HL-60 (cell line): ENCODE measurements around the gene SLC45A2.

Source experiments
- DNase-seq, 2 experiments: peaks; one replicate each; pipeline ENCODE4 v3.0.0-alpha.2; 2010 to 2020; ENCODE audit warnings: low read depth in 1 of 2, low spot score in 1 of 2
- H3K27ac ChIP-seq: fragments of 250-450 bp; sonication (Bioruptor Pico); replicated peaks from 2 replicates; pipeline ENCODE4 v1.5.1; 2020; ENCODE audit warnings: mild to moderate bottlenecking, moderate library complexity
- H3K27me3 ChIP-seq: fragments of 250-450 bp; sonication (Bioruptor Pico); 2 replicates; pipeline ENCODE4 v1.5.1; 2021; ENCODE audit warnings: mild to moderate bottlenecking, moderate library complexity; ENCODE audit not compliant: insufficient read depth, poor library complexity, severe bottlenecking
- H3K4me3 ChIP-seq: replicated peaks from 2 replicates; pipeline ENCODE4 v1.5.1; 2011; ENCODE audit warnings: mild to moderate bottlenecking, control low read depth, low read length; ENCODE audit not compliant: insufficient read depth
- CTCF ChIP-seq: IDR thresholded peaks from one replicate; pipeline ENCODE4 v1.5.1; 2011; ENCODE audit warnings: low read length, control low read depth, inconsistent platforms; ENCODE audit not compliant: insufficient read depth
- GABPA ChIP-seq: IDR thresholded peaks from 2 replicates; pipeline ENCODE4 v1.6.1; 2012; ENCODE audit warnings: low read depth
- POLR2AphosphoS5 ChIP-seq: IDR thresholded peaks from 2 replicates; pipeline ENCODE4 v1.6.1; 2012; ENCODE audit warnings: low read depth
- REST ChIP-seq: IDR thresholded peaks from 2 replicates; pipeline ENCODE4 v1.6.1; 2012; ENCODE audit warnings: low read depth; ENCODE audit not compliant: insufficient replicate concordance
- SPI1 ChIP-seq: IDR thresholded peaks from 2 replicates; pipeline ENCODE4 v1.6.1; 2012; ENCODE audit warnings: low read depth, mild to moderate bottlenecking, borderline replicate concordance

The SLC45A2 gene

GRCh38 chr5:33937017-33937706 is 47.3 kb downstream of the SLC45A2 start:
- Histone ChIP-seq H3K27ac (no peak overlapping the region), H3K4me3 (no peak overlapping the region), H3K27me3 (peaks cover 30% of the 10 kb centered on the region)
- no peak for DNase-seq
- TF ChIP-seq POLR2AphosphoS5, result no peak
- TF ChIP-seq SPI1, result no peak
- no peak for TF ChIP-seq REST
- TF ChIP-seq CTCF, result no peak
- no peak for TF ChIP-seq GABPA

GRCh38 chr5:33936381-33937016 is 48.0 kb downstream of the SLC45A2 start, which contains the start of gene RXFP3:
TSS of gene RXFP3 (plus strand) at chr5:33936386. CDS start at chr5:33936741, 355 bp downstream.
- no peak within 1 kb of the TSS for H3K4me3 ChIP-seq
- TF ChIP-seq GABPA, result no peak
- TF ChIP-seq SPI1, result no peak
- no peak for TF ChIP-seq POLR2AphosphoS5
- no peak for TF ChIP-seq REST
- no peak for TF ChIP-seq CTCF
- peaks cover 32% of the 10 kb centered on the region for H3K27me3 ChIP-seq
- no peak for DNase-seq
- H3K27ac ChIP-seq, result no peak within 1 kb of the TSS

- TF ChIP-seq REST, result peak; percentile 96
- no peak for TF ChIP-seq POLR2AphosphoS5
- no peak for TF ChIP-seq CTCF
- peak in 1 of 2 experiments; percentile 26 for DNase-seq
- no peak overlapping the region for H3K4me3 ChIP-seq
- peaks cover 31% of the 10 kb centered on the region for H3K27me3 ChIP-seq
- no peak overlapping the region for H3K27ac ChIP-seq
These were observed 48.5 kb downstream of the SLC45A2 start for GRCh38 chr5:33936004-33936380.
